Measurements from ENCODE around the gene CCDC40.

CCDC40 gene

DNA sequence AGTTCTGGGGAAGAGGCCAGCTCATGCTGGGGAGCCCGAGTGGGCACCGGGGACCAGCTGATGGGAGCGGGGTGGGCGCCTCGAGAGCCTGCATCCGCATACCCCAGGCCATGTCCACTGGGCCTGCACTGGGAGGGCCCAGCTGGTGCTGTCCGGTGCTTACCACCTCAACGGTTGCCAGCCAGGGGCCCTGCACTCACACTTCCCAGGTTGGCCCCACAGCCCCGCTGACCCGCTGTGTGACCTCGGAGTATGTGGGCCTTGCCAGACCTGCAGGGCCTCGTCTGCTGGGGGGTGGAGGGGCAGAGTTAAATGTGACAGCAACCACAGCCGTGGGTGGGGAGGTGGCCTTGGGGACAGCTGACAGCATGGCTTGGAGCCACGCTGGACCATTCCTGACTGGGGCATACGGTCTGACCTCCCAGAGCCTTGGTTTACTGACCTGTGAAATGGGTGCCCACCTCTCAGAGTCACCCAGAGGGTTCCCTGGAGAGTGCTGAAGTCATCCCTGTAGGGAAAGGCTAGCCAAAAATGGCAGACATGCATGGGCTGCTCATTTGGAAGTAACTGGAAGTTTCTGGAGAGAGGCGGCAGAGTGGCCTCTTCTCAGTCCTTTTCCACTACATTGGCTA lies 59.5 kb downstream of the CCDC40 start:
- no peak overlapping the region for H3K4me3 ChIP-seq (ENCODE audit: low read depth, low read length)
- DNase-seq (ENCODE audit: low read depth) = no peak

DNA sequence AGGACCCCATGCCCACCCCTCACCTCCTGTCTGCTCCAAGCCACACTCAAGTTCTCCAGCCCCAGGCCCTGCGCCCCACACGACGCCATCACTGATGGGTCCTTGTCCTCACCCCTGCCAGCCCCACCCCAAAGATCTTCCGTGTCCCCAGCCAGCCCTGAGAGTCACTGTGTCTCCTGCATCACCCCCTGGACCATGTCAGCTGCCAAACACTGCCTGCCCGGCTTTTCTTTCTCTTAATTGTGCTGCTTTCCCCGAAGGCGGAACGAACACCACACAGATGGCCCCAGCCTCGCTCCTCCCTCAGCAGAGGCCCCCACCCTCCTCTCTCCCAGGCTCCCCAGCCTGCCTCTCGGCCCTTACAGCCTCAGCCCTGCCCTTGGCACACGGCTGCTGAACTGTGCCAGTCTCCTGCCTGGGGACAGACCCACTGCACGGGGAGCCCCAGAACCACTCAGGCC lies 60.1 kb downstream of the CCDC40 start:
- no peak for DNase-seq (ENCODE audit: low read depth)
- H3K4me3 ChIP-seq (ENCODE audit: low read depth, low read length) = no peak overlapping the region

DNA sequence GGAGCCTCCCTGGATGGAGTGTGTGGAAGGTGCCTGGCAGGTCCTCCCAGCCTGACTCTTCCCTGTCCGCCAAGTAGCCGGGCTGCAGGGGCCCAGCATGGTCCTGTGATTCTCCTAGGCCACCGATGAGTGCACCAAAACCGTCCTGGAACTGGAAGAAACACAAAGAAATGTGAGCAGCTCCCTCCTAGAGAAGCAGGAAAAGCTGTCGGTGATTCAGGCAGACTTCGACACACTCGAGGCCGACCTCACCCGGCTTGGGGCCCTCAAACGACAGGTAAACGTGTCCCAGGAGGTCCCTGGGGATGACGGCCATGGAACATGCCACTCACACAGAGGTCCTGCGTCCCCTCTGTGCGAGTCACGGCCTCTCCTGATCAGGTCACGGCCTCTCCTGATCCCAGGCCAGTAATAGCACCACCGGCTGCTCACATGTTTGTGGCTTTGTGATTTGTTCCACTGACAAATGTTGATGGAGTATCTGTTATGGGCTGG lies 60.7 kb downstream of the CCDC40 start:
- H3K4me3 ChIP-seq (ENCODE audit: low read depth, low read length) = no peak overlapping the region
- no peak for DNase-seq (ENCODE audit: low read depth)

DNA sequence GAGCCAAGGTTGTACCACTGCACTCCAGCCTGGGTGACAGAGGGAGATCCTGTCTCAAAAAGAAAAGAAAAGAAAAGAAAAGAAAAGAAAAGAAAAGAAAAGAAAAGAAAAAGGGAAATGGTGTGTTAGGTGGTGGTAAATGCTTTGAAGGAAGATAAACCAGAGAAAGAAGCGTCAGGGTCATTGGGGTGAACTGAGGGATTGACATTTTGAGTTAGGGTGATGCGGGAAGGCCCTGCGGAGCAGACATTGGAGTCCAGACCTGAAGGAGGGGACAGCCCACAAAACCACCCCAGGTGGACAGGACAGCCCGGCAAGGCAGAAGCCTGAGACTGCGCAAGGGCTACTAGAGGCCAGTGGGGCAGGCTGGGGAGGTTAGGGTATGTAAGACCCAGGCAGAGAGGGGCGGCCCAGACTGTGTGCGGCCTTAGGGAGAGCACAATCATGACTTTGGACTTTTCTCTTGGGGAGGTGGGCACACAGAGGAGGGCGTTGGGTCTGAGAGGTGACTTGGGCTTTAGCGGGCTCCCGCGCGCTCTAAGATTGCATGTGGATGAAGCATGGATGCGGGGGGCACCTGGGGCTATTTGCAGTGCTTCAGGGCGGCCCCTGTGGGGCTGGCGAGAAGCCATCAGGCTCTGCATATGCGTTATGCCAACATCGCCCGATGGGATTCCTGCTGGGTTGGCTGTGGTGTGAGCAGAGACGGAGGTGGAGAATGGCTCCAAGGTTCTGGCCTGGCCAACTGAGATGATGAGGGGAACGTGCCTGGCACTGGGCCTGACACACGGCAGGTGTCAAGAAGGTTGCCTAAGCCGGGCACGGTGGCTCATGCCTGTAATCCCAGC lies 61.6 kb downstream of the CCDC40 start:
- no peak for DNase-seq (ENCODE audit: low read depth)
- H3K4me3 ChIP-seq (ENCODE audit: low read depth, low read length) = no peak overlapping the region

DNA sequence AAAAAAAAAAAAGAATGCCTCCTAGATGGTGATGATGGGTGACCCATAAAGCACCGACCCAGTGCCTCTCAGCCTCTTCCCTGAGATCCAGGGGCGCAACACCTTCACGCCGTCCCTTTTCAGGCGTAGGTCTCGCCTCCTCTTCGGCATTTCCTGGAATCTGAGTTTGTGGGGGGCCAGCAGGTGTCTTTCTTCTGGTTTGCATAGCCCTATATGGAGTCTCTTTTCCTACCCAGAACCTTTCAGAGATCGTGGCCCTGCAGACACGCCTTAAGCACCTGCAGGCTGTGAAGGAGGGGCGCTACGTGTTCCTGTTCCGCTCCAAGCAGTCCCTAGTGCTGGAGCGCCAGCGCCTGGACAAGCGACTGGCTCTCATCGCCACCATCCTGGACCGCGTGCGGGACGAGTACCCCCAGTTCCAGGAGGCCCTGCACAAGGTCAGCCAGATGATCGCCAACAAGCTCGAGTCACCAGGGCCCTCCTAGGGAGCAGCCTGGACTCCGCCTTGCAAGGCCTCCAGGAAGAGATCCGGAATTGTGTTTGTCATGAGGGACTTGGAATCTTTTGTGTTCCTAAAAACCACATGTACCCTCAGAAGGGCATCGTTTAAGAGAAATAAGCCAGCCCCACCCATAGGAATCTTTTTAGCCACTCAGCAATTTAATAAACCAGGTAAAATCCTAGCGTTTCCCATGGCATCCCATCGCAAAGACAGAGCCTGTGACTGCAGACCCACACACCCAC lies 63.0 kb downstream of the CCDC40 start:
- no peak overlapping the region for H3K4me3 ChIP-seq (ENCODE audit: low read depth, low read length)
- DNase-seq (ENCODE audit: low read depth) = no peak

DNA sequence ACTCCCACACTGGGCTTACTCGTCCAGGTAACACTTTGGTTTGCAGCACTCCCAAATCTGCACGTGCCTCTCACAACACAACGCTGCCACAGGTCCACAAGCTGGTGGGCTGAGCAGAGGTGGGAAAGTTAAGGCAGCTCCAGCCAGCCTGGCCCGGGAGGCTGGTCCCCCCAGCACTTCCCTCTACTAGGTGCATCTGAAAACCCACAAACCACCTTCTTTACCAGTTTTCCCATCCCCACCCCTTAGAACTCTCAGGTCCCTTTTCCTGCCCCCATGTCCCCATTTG lies 63.5 kb downstream of the CCDC40 start:
- H3K4me3 ChIP-seq (ENCODE audit: low read depth, low read length) = no peak overlapping the region
- no peak for DNase-seq (ENCODE audit: low read depth)

DNA sequence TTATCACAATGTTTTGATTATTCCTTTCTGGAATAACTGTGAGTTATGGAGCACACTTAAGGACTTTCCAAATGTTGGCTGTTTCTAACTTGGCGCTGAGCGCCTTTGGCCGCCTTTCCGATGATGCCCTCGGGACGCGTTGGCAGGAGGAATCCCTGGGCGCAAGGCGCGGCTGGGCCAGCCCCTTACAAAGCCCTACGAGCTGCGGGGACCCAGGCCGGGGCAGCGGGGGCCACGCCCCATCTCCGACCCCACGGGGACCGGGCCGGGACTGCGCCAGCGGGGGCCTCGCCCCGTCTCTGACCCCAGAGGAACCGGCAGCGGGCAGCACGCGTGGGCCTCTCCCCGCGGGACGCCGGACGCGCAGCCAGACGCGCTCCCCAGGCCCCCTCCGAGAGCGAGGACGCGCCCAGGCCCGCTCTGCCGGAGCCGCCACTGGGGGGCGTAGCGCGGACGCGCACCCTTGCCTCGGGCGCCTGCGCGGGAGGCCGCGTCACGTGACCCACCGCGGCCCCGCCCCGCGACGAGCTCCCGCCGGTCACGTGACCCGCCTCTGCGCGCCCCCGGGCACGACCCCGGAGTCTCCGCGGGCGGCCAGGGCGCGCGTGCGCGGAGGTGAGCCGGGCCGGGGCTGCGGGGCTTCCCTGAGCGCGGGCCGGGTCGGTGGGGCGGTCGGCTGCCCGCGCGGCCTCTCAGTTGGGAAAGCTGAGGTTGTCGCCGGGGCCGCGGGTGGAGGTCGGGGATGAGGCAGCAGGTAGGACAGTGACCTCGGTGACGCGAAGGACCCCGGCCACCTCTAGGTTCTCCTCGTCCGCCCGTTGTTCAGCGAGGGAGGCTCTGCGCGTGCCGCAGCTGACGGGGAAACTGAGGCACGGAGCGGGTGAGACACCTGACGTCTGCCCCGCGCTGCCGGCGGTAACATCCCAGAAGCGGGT lies 64.8 kb downstream of the CCDC40 start, which contains the start of gene GAA:
TSS of gene GAA (plus strand) at position 571 of the 935 bp plus-strand sequence. CDS start 3,006 bp downstream, outside the sequence.
- no peak for DNase-seq (ENCODE audit: low read depth)
- H3K4me3 ChIP-seq (ENCODE audit: low read depth, low read length) = peak within 1 kb of the TSS; percentile 85

DNA sequence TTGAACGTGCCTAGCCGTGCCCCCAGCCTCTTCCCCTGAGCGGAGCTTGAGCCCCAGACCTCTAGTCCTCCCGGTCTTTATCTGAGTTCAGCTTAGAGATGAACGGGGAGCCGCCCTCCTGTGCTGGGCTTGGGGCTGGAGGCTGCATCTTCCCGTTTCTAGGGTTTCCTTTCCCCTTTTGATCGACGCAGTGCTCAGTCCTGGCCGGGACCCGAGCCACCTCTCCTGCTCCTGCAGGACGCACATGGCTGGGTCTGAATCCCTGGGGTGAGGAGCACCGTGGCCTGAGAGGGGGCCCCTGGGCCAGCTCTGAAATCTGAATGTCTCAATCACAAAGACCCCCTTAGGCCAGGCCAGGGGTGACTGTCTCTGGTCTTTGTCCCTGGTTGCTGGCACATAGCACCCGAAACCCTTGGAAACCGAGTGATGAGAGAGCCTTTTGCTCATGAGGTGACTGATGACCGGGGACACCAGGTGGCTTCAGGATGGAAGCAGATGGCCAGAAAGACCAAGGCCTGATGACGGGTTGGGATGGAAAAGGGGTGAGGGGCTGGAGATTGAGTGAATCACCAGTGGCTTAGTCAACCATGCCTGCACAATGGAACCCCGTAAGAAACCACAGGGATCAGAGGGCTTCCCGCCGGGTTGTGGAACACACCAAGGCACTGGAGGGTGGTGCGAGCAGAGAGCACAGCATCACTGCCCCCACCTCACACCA lies 65.7 kb downstream of the CCDC40 start:
- peak overlapping the region; percentile 85 for H3K4me3 ChIP-seq (ENCODE audit: low read depth, low read length)
- DNase-seq (ENCODE audit: low read depth) = no peak

DNA sequence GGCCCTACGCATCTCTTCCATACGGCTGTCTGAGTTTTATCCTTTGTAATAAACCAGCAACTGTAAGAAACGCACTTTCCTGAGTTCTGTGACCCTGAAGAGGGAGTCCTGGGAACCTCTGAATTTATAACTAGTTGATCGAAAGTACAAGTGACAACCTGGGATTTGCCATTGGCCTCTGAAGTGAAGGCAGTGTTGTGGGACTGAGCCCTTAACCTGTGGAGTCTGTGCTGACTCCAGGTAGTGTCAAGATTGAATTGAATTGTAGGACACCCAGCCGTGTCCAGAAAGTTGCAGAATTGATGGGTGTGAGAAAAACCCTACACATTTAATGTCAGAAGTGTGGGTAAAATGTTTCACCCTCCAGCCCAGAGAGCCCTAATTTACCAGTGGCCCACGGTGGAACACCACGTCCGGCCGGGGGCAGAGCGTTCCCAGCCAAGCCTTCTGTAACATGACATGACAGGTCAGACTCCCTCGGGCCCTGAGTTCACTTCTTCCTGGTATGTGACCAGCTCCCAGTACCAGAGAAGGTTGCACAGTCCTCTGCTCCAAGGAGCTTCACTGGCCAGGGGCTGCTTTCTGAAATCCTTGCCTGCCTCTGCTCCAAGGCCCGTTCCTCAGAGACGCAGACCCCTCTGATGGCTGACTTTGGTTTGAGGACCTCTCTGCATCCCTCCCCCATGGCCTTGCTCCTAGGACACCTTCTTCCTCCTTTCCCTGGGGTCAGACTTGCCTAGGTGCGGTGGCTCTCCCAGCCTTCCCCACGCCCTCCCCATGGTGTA lies 66.4 kb downstream of the CCDC40 start:
- DNase-seq (ENCODE audit: low read depth) = no peak
- peak overlapping the region; percentile 85 for H3K4me3 ChIP-seq (ENCODE audit: low read depth, low read length)

DNA sequence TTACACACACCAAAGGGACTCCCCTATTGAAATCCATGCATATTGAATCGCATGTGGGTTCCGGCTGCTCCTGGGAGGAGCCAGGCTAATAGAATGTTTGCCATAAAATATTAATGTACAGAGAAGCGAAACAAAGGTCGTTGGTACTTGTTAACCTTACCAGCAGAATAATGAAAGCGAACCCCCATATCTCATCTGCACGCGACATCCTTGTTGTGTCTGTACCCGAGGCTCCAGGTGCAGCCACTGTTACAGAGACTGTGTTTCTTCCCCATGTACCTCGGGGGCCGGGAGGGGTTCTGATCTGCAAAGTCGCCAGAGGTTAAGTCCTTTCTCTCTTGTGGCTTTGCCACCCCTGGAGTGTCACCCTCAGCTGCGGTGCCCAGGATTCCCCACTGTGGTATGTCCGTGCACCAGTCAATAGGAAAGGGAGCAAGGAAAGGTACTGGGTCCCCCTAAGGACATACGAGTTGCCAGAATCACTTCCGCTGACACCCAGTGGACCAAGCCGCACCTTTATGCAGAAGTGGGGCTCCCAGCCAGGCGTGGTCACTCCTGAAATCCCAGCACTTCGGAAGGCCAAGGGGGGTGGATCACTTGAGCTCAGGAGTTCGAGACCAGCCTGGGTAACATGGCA lies 67.1 kb downstream of the CCDC40 start:
- H3K4me3 ChIP-seq (ENCODE audit: low read depth, low read length) = no peak overlapping the region
- no peak for DNase-seq (ENCODE audit: low read depth)

DNA sequence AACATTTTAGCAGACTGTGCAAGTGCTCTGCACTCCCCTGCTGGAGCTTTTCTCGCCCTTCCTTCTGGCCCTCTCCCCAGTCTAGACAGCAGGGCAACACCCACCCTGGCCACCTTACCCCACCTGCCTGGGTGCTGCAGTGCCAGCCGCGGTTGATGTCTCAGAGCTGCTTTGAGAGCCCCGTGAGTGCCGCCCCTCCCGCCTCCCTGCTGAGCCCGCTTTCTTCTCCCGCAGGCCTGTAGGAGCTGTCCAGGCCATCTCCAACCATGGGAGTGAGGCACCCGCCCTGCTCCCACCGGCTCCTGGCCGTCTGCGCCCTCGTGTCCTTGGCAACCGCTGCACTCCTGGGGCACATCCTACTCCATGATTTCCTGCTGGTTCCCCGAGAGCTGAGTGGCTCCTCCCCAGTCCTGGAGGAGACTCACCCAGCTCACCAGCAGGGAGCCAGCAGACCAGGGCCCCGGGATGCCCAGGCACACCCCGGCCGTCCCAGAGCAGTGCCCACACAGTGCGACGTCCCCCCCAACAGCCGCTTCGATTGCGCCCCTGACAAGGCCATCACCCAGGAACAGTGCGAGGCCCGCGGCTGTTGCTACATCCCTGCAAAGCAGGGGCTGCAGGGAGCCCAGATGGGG lies 68.0 kb downstream of the CCDC40 start:
- DNase-seq (ENCODE audit: low read depth) = no peak
- no peak overlapping the region for H3K4me3 ChIP-seq (ENCODE audit: low read depth, low read length)

DNA sequence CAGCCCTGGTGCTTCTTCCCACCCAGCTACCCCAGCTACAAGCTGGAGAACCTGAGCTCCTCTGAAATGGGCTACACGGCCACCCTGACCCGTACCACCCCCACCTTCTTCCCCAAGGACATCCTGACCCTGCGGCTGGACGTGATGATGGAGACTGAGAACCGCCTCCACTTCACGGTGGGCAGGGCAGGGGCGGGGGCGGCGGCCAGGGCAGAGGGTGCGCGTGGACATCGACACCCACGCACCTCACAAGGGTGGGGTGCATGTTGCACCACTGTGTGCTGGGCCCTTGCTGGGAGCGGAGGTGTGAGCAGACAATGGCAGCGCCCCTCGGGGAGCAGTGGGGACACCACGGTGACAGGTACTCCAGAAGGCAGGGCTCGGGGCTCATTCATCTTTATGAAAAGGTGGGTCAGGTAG lies 68.5 kb downstream of the CCDC40 start:
- H3K4me3 ChIP-seq (ENCODE audit: low read depth, low read length) = no peak overlapping the region
- no peak for DNase-seq (ENCODE audit: low read depth)

DNA sequence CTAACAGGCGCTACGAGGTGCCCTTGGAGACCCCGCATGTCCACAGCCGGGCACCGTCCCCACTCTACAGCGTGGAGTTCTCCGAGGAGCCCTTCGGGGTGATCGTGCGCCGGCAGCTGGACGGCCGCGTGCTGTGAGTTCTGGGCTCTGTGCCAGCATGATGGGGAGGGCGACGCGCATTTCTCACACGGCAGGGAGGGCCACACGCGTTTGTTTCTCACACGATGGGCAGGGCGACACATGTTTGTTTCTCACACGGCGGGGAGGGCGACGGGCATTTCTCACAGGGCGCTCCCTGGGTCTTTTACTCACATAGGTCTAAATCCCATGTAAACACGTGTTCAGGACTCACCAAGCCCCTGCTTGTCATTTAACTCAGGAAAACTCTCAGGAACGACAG lies 69.3 kb downstream of the CCDC40 start:
- no peak for DNase-seq (ENCODE audit: low read depth)
- H3K4me3 ChIP-seq (ENCODE audit: low read depth, low read length) = no peak overlapping the region

DNA sequence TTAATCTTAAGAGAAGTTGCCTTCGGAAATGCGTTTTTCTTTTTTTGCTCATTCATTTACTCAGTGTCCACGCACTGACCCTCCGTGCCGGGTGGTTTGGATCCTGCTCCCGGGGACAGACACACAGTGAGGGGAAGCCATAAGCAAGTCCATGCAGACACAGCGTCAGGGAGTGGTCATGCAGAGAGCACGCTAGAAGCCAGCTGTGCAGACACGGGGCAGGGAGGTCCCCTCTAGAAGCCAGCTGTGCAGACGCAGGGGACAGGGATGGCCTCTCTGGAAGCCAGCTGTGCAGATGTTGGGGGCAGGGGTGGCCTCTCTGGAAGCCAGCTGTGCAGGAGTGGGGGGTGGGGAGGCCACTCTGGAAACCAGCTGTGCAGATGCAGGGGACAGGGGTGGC lies 69.7 kb downstream of the CCDC40 start:
- no peak overlapping the region for H3K4me3 ChIP-seq (ENCODE audit: low read depth, low read length)
- DNase-seq (ENCODE audit: low read depth) = no peak

DNA sequence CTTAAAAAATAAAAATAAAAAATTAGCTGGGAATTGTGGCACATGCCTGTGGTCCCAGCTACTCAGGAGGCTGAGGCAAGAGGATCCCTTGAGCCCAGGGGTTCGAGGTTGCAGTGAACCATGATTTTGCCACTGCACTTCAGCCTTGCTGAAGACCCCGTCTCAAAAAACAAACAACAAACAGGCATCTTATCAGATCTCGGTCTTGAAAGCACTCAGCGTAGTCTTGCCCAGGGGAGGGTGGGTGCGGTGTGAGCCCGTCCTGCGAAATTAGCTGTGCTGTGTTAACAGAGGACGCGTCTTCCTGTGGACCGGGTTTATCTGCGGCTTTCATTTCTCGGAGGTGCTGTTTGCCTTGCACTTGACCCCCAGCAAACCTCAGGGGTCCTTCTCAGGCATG lies 70.3 kb downstream of the CCDC40 start:
- DNase-seq (ENCODE audit: low read depth) = no peak
- no peak overlapping the region for H3K4me3 ChIP-seq (ENCODE audit: low read depth, low read length)

DNA sequence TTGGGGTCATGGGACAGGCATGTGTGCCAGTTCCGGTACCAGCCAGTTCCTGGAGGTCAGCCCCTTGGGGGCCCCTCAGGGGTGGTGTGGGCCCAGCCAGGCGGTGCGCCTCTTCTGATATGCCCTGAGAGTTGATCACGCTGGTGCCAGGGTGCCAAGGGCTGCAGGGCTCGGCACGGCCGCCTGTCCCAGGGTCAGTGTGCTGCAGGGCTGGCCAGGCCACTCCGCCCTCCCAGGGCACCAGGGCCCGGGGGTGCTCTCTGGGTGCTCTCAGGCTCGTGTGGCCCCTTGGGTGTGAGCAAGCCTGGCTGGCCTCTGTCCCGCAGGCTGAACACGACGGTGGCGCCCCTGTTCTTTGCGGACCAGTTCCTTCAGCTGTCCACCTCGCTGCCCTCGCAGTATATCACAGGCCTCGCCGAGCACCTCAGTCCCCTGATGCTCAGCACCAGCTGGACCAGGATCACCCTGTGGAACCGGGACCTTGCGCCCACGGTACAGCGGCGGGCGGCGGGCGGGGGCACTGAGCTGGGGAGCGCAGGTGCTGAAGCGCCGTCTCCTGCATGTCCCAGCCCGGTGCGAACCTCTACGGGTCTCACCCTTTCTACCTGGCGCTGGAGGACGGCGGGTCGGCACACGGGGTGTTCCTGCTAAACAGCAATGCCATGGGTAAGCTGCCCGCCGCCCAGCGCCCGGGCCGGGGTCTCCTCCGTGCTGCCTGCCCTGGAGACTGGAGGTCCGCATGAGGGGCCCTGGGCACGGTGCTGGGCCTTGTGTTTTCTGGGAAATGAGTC lies 71.0 kb downstream of the CCDC40 start:
- no peak for DNase-seq (ENCODE audit: low read depth)
- H3K4me3 ChIP-seq (ENCODE audit: low read depth, low read length) = no peak overlapping the region

Data from skeletal muscle cell (primary cell).